ENCODE results near the gene IPCEF1.
"Not testable (repeated sequence)": the region's sequence is repeated elsewhere in the genome, so short reads cannot be mapped to it uniquely, and the experiment has no call there.

Gene IPCEF1

GRCh38 chr6:154218301-154218700, 138.3 kb downstream of the IPCEF1 start:
- peak; percentile 12 for DNase-seq

GRCh38 chr6:154213782-154214181, 142.8 kb downstream of the IPCEF1 start:
- DNase-seq = no peak

GRCh38 chr6:154210678-154211077, 145.9 kb downstream of the IPCEF1 start:
- no peak for DNase-seq

- no peak for DNase-seq
These were observed 147.0 kb downstream of the IPCEF1 start for GRCh38 chr6:154209555-154209954.

- no peak for DNase-seq
These were observed 149.6 kb downstream of the IPCEF1 start for GRCh38 chr6:154206996-154207395.

GRCh38 chr6:154206141-154206540, 150.5 kb downstream of the IPCEF1 start:
- DNase-seq = no peak

GRCh38 chr6:154202958-154203357, 153.6 kb downstream of the IPCEF1 start:
- no peak for DNase-seq

GRCh38 chr6:154202339-154202738, 154.3 kb downstream of the IPCEF1 start:
- DNase-seq = no peak

- not testable (repeated sequence) for DNase-seq
These were observed 154.9 kb downstream of the IPCEF1 start for GRCh38 chr6:154201688-154202087.

GRCh38 chr6:154197196-154197860, 159.3 kb downstream of the IPCEF1 start:
- DNase-seq = no peak

GRCh38 chr6:154196333-154196885, 160.2 kb downstream of the IPCEF1 start:
- no peak for DNase-seq

- no peak for DNase-seq
These were observed 168.9 kb downstream of the IPCEF1 start for GRCh38 chr6:154187714-154188113.

- no peak for DNase-seq
These were observed 169.4 kb downstream of the IPCEF1 start for GRCh38 chr6:154187203-154187602.

- DNase-seq = no peak
These were observed 177.2 kb downstream of the IPCEF1 start for GRCh38 chr6:154179434-154179833.

GRCh38 chr6:154172393-154172792, 184.2 kb downstream of the IPCEF1 start:
- not testable (repeated sequence) for DNase-seq

- DNase-seq = no peak
These were observed 186.5 kb downstream of the IPCEF1 start for GRCh38 chr6:154170106-154170505.

- no peak for DNase-seq
These were observed 187.3 kb downstream of the IPCEF1 start for GRCh38 chr6:154169193-154169847.

- DNase-seq = no peak
These were observed 189.5 kb downstream of the IPCEF1 start for GRCh38 chr6:154167126-154167525.

- DNase-seq = no peak
These were observed 190.5 kb downstream of the IPCEF1 start for GRCh38 chr6:154166140-154166539.

GRCh38 chr6:154165478-154165877, 191.1 kb downstream of the IPCEF1 start:
- no peak for DNase-seq

GRCh38 chr6:154164397-154164796, 192.2 kb downstream of the IPCEF1 start:
- DNase-seq = no peak

GRCh38 chr6:154161689-154162088, 194.9 kb downstream of the IPCEF1 start:
- no peak for DNase-seq

- DNase-seq = no peak
These were observed 197.5 kb downstream of the IPCEF1 start for GRCh38 chr6:154159126-154159525.

- DNase-seq = no peak
These were observed 198.9 kb downstream of the IPCEF1 start for GRCh38 chr6:154157706-154158105.
